ENCODE results near the gene PYGB.

- TF ChIP-seq CTCF (IDR thresholded peaks at IDR 0.05) (no peak), ZFX (IDR thresholded peaks at IDR 0.05; ENCODE audit: borderline replicate concordance) (no peak)
Measured at GRCh38 chr20:25254571-25254970, 6.7 kb downstream of the PYGB start.

All from 22Rv1 (cell line).